Measurements from ENCODE around the gene AKR1C2. TPM values are rescaled to one million over a fixed set of nuclear protein-coding genes. Genes with fewer than 3 reads are reported as not detected.
"Not testable (repeated sequence)": the region's sequence is repeated elsewhere in the genome, so short reads cannot be mapped to it uniquely, and the experiment has no call there.

AKR1C2 gene
- total RNA-seq, 1 experiment from 2014 or later = 1,499 TPM

DNA sequence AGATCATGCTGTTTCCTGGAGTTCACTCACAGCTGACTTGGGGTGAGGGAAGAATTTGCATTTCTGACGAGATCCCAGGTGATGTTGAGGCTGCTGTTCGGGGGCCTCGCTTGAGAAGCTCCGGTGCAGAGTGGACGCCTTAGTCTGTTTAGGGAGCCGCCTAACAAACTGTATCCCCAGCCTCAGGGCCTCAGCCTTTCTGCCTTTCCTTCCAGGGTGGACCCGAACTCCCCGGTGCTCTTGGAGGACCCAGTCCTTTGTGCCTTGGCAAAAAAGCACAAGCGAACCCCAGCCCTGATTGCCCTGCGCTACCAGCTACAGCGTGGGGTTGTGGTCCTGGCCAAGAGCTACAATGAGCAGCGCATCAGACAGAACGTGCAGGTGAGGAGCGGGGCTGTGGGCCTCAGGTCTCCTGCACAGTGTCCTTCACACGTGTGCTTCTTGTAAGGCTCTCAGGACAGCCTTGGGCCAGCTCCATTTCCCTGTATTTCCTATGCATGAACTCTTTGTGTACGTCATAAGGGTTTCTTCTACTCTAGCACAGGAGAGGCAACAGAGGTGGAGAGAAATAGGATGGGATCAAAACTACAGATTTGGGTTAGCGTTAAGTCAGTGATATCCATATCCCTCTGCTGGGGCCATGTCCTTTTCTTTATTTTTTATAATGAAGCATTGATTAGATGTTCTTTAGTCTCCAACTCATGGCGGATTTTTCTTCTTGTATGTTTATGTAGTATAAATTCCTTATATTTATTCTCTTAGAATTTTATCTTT, 31.1 kb downstream of the AKR1C2 start:
- in situ Hi-C loops (cut with HindIII; ENCODE audit: low pct_unique_long_range_greater_than_20kb, low sequenced_read_pairs); DNase-seq (ENCODE audit: low read depth): not testable (repeated sequence)

DNA sequence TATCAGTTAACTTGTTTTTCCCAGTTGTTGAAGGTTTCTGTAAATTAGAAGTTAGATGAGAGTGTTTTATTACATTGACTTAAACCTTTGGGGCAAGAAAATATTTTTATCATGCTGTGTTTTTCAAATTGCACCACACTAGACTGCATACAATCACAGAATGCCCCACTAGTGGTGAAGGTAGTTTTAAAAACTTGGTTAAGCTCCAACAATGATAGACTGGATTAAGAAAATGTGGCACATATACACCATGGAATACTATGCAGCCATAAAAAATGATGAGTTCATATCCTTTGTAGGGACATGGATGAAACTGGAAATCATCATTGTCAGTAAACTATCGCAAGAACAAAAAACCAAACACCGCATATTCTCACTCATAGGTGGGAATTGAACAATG, 33.3 kb downstream of the AKR1C2 start:
- in situ Hi-C loops (cut with HindIII; ENCODE audit: low pct_unique_long_range_greater_than_20kb, low sequenced_read_pairs); DNase-seq (ENCODE audit: low read depth): not testable (repeated sequence)

- DNase-seq (ENCODE audit: low read depth); in situ Hi-C loops (cut with HindIII; ENCODE audit: low pct_unique_long_range_greater_than_20kb, low sequenced_read_pairs): not testable (repeated sequence)
Measured at GRCh38 chr10:4969289-4969688, 34.4 kb downstream of the AKR1C2 start.

GRCh38 chr10:4967189-4967588, 36.5 kb downstream of the AKR1C2 start:
- in situ Hi-C loops (cut with HindIII; ENCODE audit: low pct_unique_long_range_greater_than_20kb, low sequenced_read_pairs); DNase-seq (ENCODE audit: low read depth): not testable (repeated sequence)

GRCh38 chr10:4965763-4966162, 37.9 kb downstream of the AKR1C2 start:
- DNase-seq (ENCODE audit: low read depth); in situ Hi-C loops (cut with HindIII; ENCODE audit: low pct_unique_long_range_greater_than_20kb, low sequenced_read_pairs): not testable (repeated sequence)

- DNase-seq (ENCODE audit: low read depth); in situ Hi-C loops (cut with HindIII; ENCODE audit: low pct_unique_long_range_greater_than_20kb, low sequenced_read_pairs): not testable (repeated sequence)
Measured at GRCh38 chr10:4963815-4964154, 39.9 kb downstream of the AKR1C2 start.

DNA sequence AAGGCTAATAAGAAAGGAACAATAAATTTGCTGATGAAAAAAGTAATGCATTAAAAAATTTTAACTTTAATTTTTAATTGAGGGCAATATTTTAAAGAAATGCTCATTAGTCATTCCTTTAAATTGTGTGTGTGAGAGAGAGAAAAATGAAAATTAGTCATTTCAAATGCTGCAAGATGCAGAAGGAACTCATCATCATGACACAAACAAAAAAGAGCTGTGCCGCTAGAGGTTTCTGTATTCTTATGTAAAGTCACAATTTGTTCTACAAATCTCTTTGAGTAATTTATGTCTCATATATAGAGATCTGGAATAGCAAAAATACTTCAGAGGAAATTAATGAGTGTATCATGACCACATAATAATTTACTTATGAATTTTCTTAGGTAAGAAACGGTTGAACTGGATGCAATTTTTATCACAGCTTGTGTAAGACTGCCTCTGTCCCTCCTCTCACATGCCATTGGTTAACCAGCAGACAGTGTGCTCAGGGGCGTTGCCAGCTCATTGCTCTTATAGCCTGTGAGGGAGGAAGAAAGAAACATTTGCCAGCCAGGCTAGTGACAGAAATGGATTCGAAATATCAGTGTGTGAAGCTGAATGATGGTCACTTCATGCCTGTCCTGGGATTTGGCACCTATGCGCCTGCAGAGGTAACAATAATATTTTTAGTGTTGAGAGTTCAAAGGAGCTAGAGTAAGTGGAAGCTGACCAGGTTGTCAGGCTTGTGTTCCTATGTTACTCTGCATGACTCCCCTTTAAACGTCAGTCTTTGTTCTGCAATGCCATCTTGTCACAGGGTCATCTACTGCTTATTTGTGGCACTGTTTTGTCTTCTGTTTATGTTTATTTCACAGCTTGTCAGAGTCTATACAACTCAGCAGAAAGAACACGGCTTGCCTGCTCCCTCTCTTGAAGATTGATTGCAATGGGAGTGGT, 40.5 kb downstream of the AKR1C2 start, which contains the start of gene AKR1C1:
AKR1C1 (plus strand) TSS at position 540 of the 939 bp plus-strand sequence; CDS start at position 570, 30 bp downstream.
- peak; percentile 94 for DNase-seq (ENCODE audit: low read depth)
- in situ Hi-C loops (cut with HindIII; ENCODE audit: low pct_unique_long_range_greater_than_20kb, low sequenced_read_pairs) = not testable (repeated sequence)

DNA sequence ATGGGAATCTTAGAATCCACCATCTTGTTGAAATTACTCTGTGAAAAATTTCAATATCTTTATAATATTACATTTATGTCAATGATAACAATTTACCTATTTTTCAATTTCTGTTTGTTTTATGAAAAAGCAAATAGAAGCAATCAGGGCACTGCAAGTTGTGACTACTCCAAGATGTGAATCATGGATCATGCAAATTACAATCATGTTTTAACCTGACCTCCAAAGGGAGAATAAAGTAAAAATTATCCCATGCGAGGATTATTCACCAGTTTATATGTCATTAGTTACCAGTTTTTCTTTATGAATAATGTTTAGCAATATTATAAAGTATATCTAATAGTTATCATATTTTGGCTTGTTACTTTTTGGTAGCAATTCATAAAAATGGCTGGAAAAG, 41.3 kb downstream of the AKR1C2 start:
- DNase-seq (ENCODE audit: low read depth); in situ Hi-C loops (cut with HindIII; ENCODE audit: low pct_unique_long_range_greater_than_20kb, low sequenced_read_pairs): not testable (repeated sequence)

DNA sequence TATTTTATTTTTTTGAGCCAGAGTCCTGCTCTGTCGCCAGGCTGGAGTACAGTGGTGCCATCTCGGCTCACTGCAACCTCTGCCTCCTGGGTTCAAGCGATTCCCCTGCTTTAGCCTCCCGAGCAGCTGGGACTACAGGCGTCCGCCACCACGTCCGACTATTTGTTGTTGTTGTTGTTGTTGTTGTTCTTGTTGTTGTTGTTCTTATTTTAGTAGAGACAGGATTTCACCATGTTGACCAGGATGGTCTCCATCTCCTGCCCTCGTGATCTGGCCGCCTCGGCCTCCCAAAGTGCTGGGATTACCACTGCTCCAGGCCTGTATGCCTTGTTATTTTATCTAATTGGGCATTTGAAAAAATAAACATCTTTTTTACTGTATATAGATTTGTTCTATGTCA, 42.1 kb downstream of the AKR1C2 start:
- DNase-seq (ENCODE audit: low read depth); in situ Hi-C loops (cut with HindIII; ENCODE audit: low pct_unique_long_range_greater_than_20kb, low sequenced_read_pairs): not testable (repeated sequence)

DNA sequence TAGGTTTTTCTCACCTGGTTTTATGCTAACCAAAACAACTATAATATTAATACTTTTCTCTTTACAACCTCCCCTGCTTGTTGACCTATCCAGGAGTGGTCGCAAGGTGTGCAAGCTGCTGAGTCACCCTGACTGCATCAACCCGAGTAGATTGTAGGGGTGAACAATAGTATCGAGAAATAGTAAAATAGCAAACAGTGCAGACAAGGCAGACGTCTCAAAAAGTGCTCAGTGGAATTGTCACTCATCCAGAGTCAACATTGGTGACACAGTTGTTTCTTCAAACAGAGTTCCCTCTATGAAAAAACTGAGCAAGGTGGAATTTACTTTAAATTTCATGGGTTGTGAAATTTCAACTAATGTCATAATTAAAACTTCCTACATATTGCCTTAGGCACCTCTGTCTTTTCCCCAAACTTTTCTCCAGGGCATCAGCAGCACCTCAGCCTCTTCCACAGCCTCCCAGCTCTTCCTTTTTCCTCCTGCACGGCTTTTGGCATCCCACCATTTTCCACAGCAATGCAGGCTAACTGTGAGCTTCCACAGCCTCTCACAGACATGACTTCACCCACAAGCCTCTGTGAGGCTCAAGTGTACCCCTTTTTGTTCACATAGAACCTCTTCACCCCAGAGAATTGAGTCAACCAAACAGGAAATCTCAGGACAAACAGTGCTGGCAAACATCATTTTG, 46.6 kb downstream of the AKR1C2 start:
- in situ Hi-C loops (cut with HindIII; ENCODE audit: low pct_unique_long_range_greater_than_20kb, low sequenced_read_pairs) = loop anchor here (10.0 kb wide), 1 partner anchor 48 kb away; the partner anchor contains the start of gene AKR1C2
- DNase-seq (ENCODE audit: low read depth) = peak; percentile 82

GRCh38 chr10:4956088-4956487, 47.6 kb downstream of the AKR1C2 start:
- DNase-seq (ENCODE audit: low read depth) = not testable (repeated sequence)
- in situ Hi-C loops (cut with HindIII; ENCODE audit: low pct_unique_long_range_greater_than_20kb, low sequenced_read_pairs) = loop anchor here (10.0 kb wide), 1 partner anchor 49 kb away; the partner anchor contains the start of gene AKR1C2

- in situ Hi-C loops (cut with HindIII; ENCODE audit: low pct_unique_long_range_greater_than_20kb, low sequenced_read_pairs) = loop anchor here (10.0 kb wide), 1 partner anchor 51 kb away; the partner anchor contains the start of gene AKR1C2
- DNase-seq (ENCODE audit: low read depth) = no peak
Measured at GRCh38 chr10:4953405-4953804, 50.3 kb downstream of the AKR1C2 start.

DNA sequence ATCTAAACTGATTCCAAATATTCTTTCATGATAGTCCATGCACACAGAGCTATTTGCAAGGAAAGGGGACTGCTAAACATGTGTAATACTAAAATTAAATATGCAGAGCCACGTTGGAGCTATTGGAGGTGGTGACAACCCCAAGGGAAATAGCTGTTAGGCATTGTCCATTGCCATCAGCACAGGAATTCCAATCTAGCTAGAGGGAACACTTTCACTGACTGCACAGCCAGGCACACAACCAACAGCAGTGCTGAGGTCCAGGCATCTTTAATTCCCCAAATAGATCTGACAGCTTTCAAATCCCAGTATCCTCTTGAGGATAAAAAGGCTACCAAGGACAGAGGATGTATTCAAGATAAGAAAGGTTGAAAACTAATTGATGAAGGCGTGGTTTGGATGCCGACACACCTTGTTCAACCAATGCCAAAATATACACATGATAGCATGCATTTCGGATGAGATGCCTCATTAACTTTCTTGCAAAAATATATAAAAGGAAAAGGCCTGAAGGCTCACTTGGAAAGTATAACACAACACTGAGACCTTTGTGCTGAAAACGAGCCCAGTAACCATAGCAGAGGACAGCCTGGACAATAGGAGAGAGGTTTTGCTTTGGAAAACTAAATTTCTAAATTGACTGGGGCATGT, 52.0 kb downstream of the AKR1C2 start:
- DNase-seq (ENCODE audit: low read depth) = peak; percentile 91
- in situ Hi-C loops (cut with HindIII; ENCODE audit: low pct_unique_long_range_greater_than_20kb, low sequenced_read_pairs) = loop anchor here (10.0 kb wide), 1 partner anchor 53 kb away; the partner anchor contains the start of gene AKR1C2

DNA sequence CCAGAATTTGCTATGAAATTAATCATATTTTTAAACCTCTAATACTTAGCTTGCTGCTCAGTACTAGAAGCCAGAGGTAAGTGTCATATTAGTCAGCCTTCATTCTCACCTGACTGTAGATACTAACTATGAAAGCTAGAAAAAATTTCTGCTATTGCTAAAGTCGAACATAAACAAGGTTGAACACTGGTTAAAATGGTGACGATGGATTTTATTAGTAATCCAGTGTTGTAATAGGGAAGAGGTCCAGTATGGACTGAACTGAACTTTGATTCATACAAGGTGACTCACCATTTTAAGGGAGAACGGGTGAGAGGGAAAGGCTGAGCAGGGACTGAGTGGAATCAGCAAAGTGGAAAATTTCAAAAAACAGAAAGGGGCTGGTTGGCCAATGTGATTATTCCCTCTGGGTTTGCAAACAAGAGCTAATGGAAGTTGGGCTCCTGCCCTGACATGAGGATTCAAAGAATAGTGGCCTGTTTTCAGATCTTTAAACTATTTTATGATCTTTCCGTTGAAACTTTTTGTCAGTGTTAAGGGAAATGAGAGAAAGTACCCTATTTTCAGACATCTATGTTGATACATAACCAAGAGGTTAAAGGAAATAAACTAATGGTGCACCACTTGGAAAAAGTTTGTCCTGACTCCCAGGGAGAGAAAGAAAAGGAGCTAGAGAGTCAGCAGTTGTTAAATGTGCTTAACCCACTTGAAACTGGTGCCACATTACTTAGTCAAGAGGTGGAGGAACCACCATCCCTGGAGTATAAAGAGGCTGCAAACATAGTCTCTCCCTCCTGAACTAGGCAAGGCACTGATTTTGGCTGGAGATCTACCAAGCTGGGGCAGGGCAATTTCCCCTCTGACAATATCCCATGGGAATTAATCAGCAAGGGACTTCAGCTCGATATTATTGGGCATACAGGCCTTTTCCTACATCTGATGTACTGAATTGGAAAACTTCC, 55.7 kb downstream of the AKR1C2 start:
- peak; percentile 98 for DNase-seq (ENCODE audit: low read depth)
- in situ Hi-C loops (cut with HindIII; ENCODE audit: low pct_unique_long_range_greater_than_20kb, low sequenced_read_pairs) = no loop called here

DNA sequence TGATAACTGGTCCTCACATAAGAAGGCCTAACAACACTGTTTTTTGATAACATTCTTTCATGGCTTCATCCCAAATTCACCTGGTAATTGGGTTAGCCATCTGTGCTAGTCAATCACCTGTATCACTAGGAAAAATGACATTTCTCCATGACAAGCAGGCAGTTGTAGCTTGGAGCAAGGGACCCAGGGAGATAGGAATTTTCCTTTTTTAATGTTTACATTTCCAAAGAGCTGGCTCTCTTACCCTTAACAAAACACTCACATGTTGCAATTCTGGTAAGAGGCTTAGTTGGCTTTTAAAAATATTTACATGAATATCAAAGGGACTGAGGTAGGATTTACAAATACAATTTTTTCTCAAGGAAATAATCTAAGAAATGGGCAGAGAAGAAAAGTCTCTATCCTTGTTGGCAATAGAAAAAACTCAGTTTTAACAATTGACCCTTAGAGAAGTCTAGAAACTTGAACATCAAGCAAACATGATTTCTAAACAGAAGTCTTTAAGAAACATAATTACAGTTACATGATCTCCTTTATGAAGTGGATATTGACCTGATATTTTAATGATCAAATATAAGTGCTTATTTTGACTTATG, 56.5 kb downstream of the AKR1C2 start:
- in situ Hi-C loops (cut with HindIII; ENCODE audit: low pct_unique_long_range_greater_than_20kb, low sequenced_read_pairs) = no loop called here
- no peak for DNase-seq (ENCODE audit: low read depth)

Data from Caki2 (cell line).